Neural cell (in vitro differentiated cells): Measurements from ENCODE around the gene KRT86.

Experiments
- EP300 ChIP-seq: fragments of 450-650 bp; conservative IDR thresholded peaks from 2 replicates; pipeline ENCODE4 v1.6.1; 2014; ENCODE audit warnings: antibody characterized with exemption, mild to moderate bottlenecking, moderate library complexity; ENCODE audit not compliant: poor library complexity, severe bottlenecking
- EZH2 ChIP-seq: fragments of 200-600, 300-800 bp; shearing (Covaris generic), sonication (generic); IDR thresholded peaks from 2 replicates; pipeline ENCODE4 v1.6.1; 2014; ENCODE audit warnings: antibody characterized with exemption, low read length, borderline replicate concordance, mild to moderate bottlenecking; ENCODE audit not compliant: insufficient read depth, poor library complexity, severe bottlenecking
- MXI1 ChIP-seq: fragments of 450-650 bp; conservative IDR thresholded peaks from 2 replicates; pipeline ENCODE4 v1.6.1; 2014; ENCODE audit warnings: antibody characterized with exemption, mild to moderate bottlenecking; ENCODE audit not compliant: poor library complexity, severe bottlenecking
- POLR2AphosphoS5 ChIP-seq: IDR thresholded peaks from 2 replicates; pipeline ENCODE4 v1.6.1; 2012
- RAD21 ChIP-seq: fragments of 450-650 bp; conservative IDR thresholded peaks from 2 replicates; pipeline ENCODE4 v1.6.1; 2014; ENCODE audit warnings: antibody characterized with exemption, mild to moderate bottlenecking, moderate library complexity
- SMC3 ChIP-seq: fragments of 450-650 bp; conservative IDR thresholded peaks from 2 replicates; pipeline ENCODE4 v1.6.1; 2014; ENCODE audit warnings: antibody characterized with exemption, mild to moderate bottlenecking, moderate library complexity; ENCODE audit not compliant: poor library complexity
- TF ChIP-seq, protein P1 (sequence below): fragments of 450-650 bp; IDR thresholded peaks from 2 replicates; pipeline ENCODE4 v1.5.1; 2014; ENCODE audit warnings: antibody characterized with exemption, mild to moderate bottlenecking, moderate library complexity; ENCODE audit not compliant: poor library complexity, severe bottlenecking

DNA sequence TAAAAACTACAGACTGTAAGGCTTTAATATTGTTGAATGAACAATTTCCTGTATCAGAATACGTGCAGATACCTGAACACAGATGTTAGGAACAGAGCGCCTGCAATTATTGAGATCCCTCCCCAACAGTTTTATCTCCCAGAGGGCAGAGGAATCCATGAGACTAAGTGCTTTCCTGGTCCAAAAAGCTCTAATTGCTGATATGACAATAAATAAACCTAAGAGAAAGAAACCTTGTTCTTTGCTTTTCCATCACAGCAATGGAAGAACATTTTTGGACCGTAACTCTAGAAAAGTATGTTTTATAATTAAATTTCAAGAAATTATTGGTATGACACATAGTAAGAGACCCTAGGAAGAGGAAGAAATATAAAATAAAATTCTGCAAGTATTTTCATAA, 59.7 kb downstream of the KRT86 start:
- TF ChIP-seq, protein P1, sequence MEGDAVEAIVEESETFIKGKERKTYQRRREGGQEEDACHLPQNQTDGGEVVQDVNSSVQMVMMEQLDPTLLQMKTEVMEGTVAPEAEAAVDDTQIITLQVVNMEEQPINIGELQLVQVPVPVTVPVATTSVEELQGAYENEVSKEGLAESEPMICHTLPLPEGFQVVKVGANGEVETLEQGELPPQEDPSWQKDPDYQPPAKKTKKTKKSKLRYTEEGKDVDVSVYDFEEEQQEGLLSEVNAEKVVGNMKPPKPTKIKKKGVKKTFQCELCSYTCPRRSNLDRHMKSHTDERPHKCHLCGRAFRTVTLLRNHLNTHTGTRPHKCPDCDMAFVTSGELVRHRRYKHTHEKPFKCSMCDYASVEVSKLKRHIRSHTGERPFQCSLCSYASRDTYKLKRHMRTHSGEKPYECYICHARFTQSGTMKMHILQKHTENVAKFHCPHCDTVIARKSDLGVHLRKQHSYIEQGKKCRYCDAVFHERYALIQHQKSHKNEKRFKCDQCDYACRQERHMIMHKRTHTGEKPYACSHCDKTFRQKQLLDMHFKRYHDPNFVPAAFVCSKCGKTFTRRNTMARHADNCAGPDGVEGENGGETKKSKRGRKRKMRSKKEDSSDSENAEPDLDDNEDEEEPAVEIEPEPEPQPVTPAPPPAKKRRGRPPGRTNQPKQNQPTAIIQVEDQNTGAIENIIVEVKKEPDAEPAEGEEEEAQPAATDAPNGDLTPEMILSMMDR = no peak
- TF ChIP-seq RAD21 = no peak
- TF ChIP-seq EP300 = no peak
- TF ChIP-seq MXI1 = no peak
- no peak for TF ChIP-seq POLR2AphosphoS5
- TF ChIP-seq SMC3 = no peak
- TF ChIP-seq EZH2 = no peak
